IPS-18c (cell line): ENCODE results near the gene AFF4.
"Not testable (repeated sequence)": the region's sequence is repeated elsewhere in the genome, so short reads cannot be mapped to it uniquely, and the experiment has no call there.

Experiments
- H3K4me3 ChIP-seq: 2 replicates; pipeline ENCODE4 v1.7.0; 2013; ENCODE audit warnings: low read depth, mild to moderate bottlenecking, low read length, moderate library complexity; ENCODE audit not compliant: insufficient read depth
- H3K9me3 ChIP-seq: one replicate; pipeline ENCODE4 v1.6.1; 2013; ENCODE audit warnings: mild to moderate bottlenecking, low read length, moderate library complexity; ENCODE audit not compliant: control insufficient read depth, insufficient read depth

Gene AFF4

GRCh38 chr5:132963171-132964104 lies at the start of gene AFF4:
AFF4 (minus strand) TSS chr5:132963634; CDS start chr5:132937189, 26,445 bp downstream.
- H3K9me3 ChIP-seq = peaks cover 2% of the 10 kb centered on the region
- H3K4me3 ChIP-seq = peak within 1 kb of the TSS; percentile 92

- H3K9me3 ChIP-seq, H3K4me3 ChIP-seq: not testable (repeated sequence)
Observed at GRCh38 chr5:133008455-133008854, 45.0 kb upstream of the AFF4 start.

- Histone ChIP-seq H3K4me3 (no peak overlapping the region), H3K9me3 (peaks cover 2% of the 10 kb centered on the region)
Observed at GRCh38 chr5:133006653-133007052, 43.2 kb upstream of the AFF4 start.

- Histone ChIP-seq H3K4me3 (no peak overlapping the region), H3K9me3 (no peaks in the 10 kb centered on the region)
Observed at GRCh38 chr5:132999246-132999645, 35.8 kb upstream of the AFF4 start.

- Histone ChIP-seq H3K9me3 (no peaks in the 10 kb centered on the region), H3K4me3 (no peak overlapping the region)
Observed at GRCh38 chr5:132998556-132998955, 35.1 kb upstream of the AFF4 start.

GRCh38 chr5:132996307-132996706 lies 32.9 kb upstream of the AFF4 start:
- H3K4me3 ChIP-seq = no peak overlapping the region

GRCh38 chr5:132987531-132988408 lies 24.3 kb upstream of the AFF4 start:
- H3K9me3 ChIP-seq = no peaks in the 10 kb centered on the region
- no peak overlapping the region for H3K4me3 ChIP-seq

More at GRCh38 chr5:132996307-132996706, 32.9 kb upstream of the AFF4 start:
- no peaks in the 10 kb centered on the region for H3K9me3 ChIP-seq

GRCh38 chr5:132982971-132983370 lies 19.5 kb upstream of the AFF4 start:
- H3K9me3 ChIP-seq, H3K4me3 ChIP-seq: not testable (repeated sequence)

- no peak overlapping the region for H3K4me3 ChIP-seq
Observed at GRCh38 chr5:132981288-132981687, 17.9 kb upstream of the AFF4 start.

GRCh38 chr5:132979976-132980375 lies 16.5 kb upstream of the AFF4 start:
- no peak overlapping the region for H3K4me3 ChIP-seq
- H3K9me3 ChIP-seq = no peaks in the 10 kb centered on the region

More at GRCh38 chr5:132981288-132981687, 17.9 kb upstream of the AFF4 start:
- no peaks in the 10 kb centered on the region for H3K9me3 ChIP-seq

GRCh38 chr5:132979367-132979940 lies 16.0 kb upstream of the AFF4 start:
- Histone ChIP-seq H3K4me3 (no peak overlapping the region), H3K9me3 (no peaks in the 10 kb centered on the region)

- Histone ChIP-seq H3K4me3 (no peak overlapping the region), H3K9me3 (no peaks in the 10 kb centered on the region)
Observed at GRCh38 chr5:132976852-132977251, 13.4 kb upstream of the AFF4 start.

GRCh38 chr5:132972436-132972828 lies 9.0 kb upstream of the AFF4 start:
- H3K9me3 ChIP-seq, H3K4me3 ChIP-seq: not testable (repeated sequence)

- Histone ChIP-seq H3K9me3 (no peaks in the 10 kb centered on the region), H3K4me3 (no peak overlapping the region)
Observed at GRCh38 chr5:132971483-132972435, 8.3 kb upstream of the AFF4 start.

- Histone ChIP-seq H3K4me3 (no peak overlapping the region), H3K9me3 (peaks cover 2% of the 10 kb centered on the region)
Observed at GRCh38 chr5:132965120-132965519, 1.7 kb upstream of the AFF4 start.

- Histone ChIP-seq H3K9me3 (peaks cover 2% of the 10 kb centered on the region), H3K4me3 (peak overlapping the region; percentile 92)
Observed at GRCh38 chr5:132962429-132963021, 909 bp downstream of the AFF4 start.
